CD4-positive, alpha-beta T cell treated with Interleukin-1 beta for 1 hour (primary cell): ENCODE measurements around the gene PBX1.

ENCODE experiments used
- DNase-seq, 2 donors: peaks; one replicate each; pipeline ENCODE4 v3.0.0-alpha.2; 2020 to 2022

PBX1 gene

DNA sequence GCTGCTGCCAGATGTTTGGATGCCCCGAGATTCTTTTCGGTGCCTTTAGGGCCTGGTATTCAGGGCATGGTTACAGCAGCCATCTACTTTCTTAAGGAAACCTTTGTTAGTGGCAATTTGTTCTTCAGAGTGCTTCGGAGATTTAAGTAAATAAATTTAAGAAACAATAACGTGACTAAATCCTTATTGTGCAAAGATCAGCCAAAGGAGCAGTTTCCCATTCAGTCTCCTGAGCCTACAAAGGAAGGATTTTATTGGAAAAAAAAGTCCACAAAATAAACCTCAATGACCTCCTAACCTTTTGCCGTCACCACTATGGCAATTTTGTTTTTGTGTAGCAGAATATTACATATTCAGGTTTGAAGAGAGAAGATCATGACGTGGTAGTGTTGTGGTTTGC is 231.1 kb downstream of the PBX1 start:
- DNase-seq, result no peak

- DNase-seq, result no peak
These were observed 233.5 kb downstream of the PBX1 start for GRCh38 chr1:164792410-164793004.

DNA sequence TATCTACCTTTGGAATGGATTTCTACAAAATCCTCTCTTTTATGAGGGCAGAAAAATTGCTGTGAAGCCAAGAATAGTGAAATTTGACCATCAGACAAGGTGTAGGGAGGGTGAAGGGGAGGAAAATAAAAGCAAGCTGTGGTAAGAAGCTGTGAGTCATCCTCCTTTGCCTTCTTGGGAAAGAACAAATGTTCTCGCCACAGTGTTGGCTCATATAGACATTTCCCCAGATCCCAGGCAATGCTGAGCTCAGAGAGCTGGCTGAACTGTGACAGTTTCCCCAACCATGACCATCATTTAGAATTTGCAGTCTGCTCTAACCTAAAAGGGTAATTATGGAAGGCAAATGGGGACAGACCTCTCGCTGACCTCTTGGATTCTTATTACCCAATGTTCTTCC is 235.4 kb downstream of the PBX1 start:
- DNase-seq, result no peak

DNA sequence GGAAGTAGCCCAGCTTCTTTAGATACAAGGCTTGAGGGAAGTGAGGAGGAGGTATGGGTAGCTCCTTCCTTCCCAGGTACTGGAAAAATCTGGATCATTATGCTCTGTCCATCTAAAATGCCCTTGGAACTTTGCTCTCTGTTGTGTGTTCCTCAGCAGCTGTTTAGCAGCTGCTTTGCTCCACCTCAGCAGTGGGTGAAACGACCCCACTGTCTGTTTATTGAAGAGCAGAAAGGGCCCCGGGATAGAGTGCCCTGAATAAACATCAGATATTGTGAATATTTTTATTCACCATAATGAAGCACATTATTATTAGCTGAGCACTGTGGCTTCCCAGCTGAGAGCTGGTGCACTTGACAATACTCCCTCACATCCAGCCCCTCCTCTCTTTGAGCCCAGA is 237.9 kb downstream of the PBX1 start:
- DNase-seq, result no peak

GRCh38 chr1:164801246-164801731 is 242.3 kb downstream of the PBX1 start:
- no peak for DNase-seq

GRCh38 chr1:164801791-164802502 is 243.0 kb downstream of the PBX1 start:
- no peak for DNase-seq

- no peak for DNase-seq
These were observed 243.7 kb downstream of the PBX1 start for GRCh38 chr1:164802529-164803282.

GRCh38 chr1:164803366-164803765 is 244.4 kb downstream of the PBX1 start:
- no peak for DNase-seq

DNA sequence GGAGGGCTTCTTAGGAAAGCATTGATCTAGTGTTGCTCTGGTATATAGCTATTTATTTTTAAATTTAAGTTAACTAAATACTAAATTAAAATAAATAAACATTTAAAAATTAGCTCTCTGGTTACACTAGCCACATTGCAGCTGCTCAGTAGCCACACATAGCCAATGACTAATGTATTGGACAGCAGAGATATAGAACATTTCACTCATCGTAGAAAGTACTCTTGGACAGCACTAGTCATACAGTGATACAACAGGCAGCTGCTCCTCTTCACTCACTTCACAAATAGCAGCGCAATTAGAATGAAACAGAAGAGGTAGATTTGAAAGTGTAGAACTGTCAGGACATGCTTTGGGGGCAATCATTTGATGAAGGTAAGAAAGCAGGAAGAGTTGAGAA is 245.4 kb downstream of the PBX1 start:
- no peak for DNase-seq

DNA sequence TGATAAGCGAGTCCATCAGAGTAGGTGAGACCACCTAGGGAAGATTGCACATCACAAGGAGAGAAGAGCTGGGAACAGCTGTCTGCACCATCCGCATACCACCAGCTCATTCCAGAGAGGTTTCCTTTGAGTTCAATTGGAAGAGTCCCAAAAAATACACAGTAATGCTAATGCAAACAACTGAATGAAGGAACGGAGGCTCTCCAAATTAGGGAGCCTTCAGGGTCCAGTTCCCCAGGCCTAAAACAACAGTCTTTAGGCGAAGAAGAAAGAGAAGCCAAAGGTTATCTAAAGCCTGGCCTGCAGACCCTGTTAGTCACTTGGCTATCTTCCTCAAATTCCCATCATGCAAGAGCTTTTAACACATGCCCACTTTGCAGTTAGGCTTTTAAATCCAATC is 246.4 kb downstream of the PBX1 start:
- no peak for DNase-seq

DNA sequence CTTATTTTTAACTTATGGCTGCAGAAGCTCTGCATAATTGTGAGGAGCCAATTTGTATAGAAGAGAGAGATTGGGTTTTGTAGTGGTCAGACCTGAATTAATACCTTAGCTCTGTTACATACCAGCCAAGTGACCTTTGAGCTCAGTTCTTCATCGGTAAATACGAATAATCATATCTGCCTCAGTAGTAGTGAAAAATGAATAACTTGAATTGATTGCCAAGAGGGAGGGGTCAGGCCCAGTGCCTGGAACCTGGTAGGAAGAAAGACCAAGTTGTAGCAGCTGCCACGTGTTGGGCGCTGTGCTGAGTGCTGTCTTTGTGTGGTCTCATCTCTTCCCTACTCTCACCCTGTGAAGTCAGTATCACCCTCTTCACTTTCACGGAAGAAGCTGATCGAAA is 247.5 kb downstream of the PBX1 start:
- no peak for DNase-seq

GRCh38 chr1:164813776-164814175 is 254.8 kb downstream of the PBX1 start:
- DNase-seq, result no peak

- DNase-seq, result no peak
These were observed 262.7 kb downstream of the PBX1 start for GRCh38 chr1:164821648-164822047.

GRCh38 chr1:164823486-164824279 is 264.7 kb downstream of the PBX1 start:
- no peak for DNase-seq

DNA sequence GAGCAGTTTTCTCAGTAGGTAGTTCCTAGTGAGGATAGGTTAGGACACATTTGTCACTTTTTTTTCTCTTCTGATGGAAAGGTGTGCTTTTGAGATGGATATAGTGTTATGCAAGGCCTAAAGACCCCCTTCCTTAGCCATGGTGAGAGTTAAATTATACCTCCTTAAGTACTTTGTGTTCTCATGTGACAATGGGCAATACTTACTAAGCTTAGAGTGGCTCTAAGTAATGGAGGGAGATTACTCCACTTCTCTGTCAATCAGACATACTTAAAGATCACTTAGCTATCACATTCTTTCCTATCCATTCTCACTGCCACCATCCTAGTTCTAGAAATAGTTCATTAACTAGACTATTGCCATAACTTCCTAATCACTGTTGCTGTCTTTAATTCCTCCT is 265.6 kb downstream of the PBX1 start:
- DNase-seq, result no peak

DNA sequence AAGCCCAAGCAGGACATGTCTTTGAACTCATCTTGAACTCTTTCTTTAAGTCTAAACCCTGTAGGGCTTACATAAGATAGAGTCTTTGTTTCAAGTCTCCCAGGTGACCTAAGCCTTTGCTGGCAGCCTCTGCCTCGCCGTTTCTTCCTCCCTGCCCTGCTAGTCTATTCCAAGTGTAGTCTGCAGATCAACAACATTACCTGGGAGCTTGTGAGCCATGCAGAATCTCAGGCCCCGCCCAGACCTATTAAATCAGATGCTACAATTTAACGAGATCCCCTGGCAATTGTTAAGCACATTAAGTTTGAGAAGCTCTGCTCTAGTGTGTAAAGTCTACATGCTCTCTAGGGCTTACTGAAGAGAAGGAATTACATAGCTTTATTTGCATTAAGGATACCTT is 271.6 kb downstream of the PBX1 start:
- no peak for DNase-seq

DNA sequence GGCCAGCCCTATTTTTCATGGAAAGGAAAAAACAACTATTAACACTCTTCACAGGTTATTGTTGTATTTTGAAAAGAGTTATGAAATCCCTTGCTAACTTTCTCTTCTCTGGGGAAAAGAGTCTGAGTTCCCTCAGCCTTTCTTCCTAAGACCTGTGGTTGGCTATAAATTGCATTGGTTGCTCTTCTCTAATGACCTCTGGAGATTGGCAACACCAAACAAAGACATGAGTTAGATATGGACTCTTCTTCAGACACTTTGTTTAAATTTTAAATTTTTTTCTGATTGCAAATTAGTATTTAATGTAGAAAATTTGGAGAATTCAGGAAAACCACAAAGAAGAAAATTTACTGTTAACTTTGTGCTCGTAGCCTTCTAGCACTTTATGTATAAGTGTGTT is 275.7 kb downstream of the PBX1 start:
- DNase-seq, result no peak

DNA sequence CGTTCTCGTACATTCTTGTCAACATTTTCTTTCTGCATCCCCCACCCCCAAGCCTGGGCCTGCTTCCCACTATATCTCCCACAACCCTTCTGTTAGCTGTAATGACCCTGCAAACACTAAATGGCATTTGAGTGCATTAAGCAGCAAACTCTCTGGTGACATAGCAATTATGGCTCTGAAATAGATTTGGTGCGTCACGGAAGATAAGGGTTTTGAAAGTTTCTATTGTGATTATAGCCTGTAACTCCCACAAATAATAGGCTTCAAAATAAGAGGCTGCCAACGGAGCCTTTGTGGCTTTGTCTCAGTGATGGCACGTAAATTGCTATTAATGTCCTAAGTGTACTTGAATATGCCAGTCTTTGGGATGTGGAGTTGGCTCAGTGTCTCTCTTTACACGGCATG is 277.6 kb downstream of the PBX1 start:
- DNase-seq, result no peak

DNA sequence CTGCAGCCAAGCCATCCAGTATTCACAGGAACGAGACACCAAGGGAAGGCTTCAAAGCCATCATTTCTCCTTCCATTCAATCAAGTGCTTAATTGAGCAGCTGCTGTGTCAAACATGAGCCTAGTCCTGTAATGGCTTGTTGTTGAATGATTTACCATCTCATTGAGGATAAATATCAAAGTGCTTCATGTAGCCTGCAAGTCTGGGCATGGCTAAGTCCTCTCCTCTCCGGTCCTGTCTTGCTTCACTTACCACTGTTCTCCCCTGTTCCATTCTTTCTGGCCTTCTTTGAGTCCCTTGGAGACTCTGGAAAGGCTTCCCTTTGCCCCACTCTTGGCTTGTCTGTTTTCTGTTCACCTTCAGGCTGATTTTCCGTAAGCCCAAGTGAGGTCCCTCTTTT is 279.8 kb downstream of the PBX1 start:
- DNase-seq, result no peak

- no peak for DNase-seq
These were observed 282.0 kb downstream of the PBX1 start for GRCh38 chr1:164840936-164841335.

- DNase-seq, result no peak
These were observed 282.9 kb downstream of the PBX1 start for GRCh38 chr1:164841702-164842465.

GRCh38 chr1:164842870-164843269 is 283.9 kb downstream of the PBX1 start:
- no peak for DNase-seq
